GM23338 (cell line): Measurements from ENCODE around the gene FAM76A.
"Not testable (repeated sequence)": the region's sequence is repeated elsewhere in the genome, so short reads cannot be mapped to it uniquely, and the experiment has no call there.

Experiments used
- CTCF ChIP-seq, 2 experiments: fragments of 200-600 bp in 1 of 2; sonication (generic) in 1 of 2; conservative IDR thresholded peaks; 2 replicates each; pipeline versions ENCODE4 v1.5.1 to v1.6.1; 2016 to 2017; ENCODE audit warnings: antibody characterized with exemption in 2 of 2, low read depth in 2 of 2, mild to moderate bottlenecking in 2 of 2, moderate library complexity in 1 of 2
- EZH2 ChIP-seq: fragments of 200-600 bp; sonication (generic); IDR thresholded peaks from one replicate; pipeline ENCODE4 v1.8.0; 2017; ENCODE audit warnings: antibody characterized with exemption, mild to moderate bottlenecking, low read depth; ENCODE audit not compliant: unreplicated experiment
- EZH2phosphoT487 ChIP-seq: fragments of 200-600 bp; sonication (generic); IDR thresholded peaks from one replicate; pipeline ENCODE4 v1.8.1; 2018; ENCODE audit warnings: antibody characterized with exemption; ENCODE audit not compliant: unreplicated experiment
- POLR2AphosphoS5 ChIP-seq: IDR thresholded peaks from 2 replicates; pipeline ENCODE4 v1.6.1; 2016; ENCODE audit warnings: antibody characterized with exemption, low read depth
- ZNF114 ChIP-seq: fragments of 250-450 bp; sonication (Bioruptor Pico); IDR thresholded peaks from 2 replicates; pipeline ENCODE4 v1.5.0; 2020; ENCODE audit warnings: mild to moderate bottlenecking, moderate library complexity

- TF ChIP-seq CTCF (conservative IDR thresholded peaks at IDR 0.05; ENCODE audit: low read depth in 2 of 2); EZH2; POLR2AphosphoS5; ZNF114 (CRISPR knock-in tag); EZH2phosphoT487: not testable (repeated sequence)
Observed at GRCh38 chr1:27680225-27680791, 45.5 kb upstream of the FAM76A start.
